HG02571 (cell line): Measurements from ENCODE around the gene FBXL17.

ENCODE experiments used
- ATAC-seq: cut with Tn5 transposase; IDR thresholded peaks from one replicate; pipeline ENCODE4 v1.9.1; 2021; ENCODE audit warnings: mild to moderate bottlenecking, moderate library complexity; ENCODE audit not compliant: unreplicated experiment

Gene FBXL17

GRCh38 chr5:108102463-108102862 is 279.4 kb downstream of the FBXL17 start:
- ATAC-seq, result no peak

- ATAC-seq, result no peak
Observed at GRCh38 chr5:108101821-108102220, 280.1 kb downstream of the FBXL17 start.

- ATAC-seq, result no peak
Observed at GRCh38 chr5:108101130-108101529, 280.8 kb downstream of the FBXL17 start.

GRCh38 chr5:108094800-108095199 is 287.1 kb downstream of the FBXL17 start:
- ATAC-seq, result no peak

GRCh38 chr5:108093186-108093585 is 288.7 kb downstream of the FBXL17 start:
- ATAC-seq, result no peak

- ATAC-seq, result no peak
Observed at GRCh38 chr5:108090946-108091345, 291.0 kb downstream of the FBXL17 start.

- ATAC-seq, result no peak
Observed at GRCh38 chr5:108084105-108084504, 297.8 kb downstream of the FBXL17 start.

GRCh38 chr5:108083232-108083631 is 298.7 kb downstream of the FBXL17 start:
- ATAC-seq, result no peak

GRCh38 chr5:108081707-108082106 is 300.2 kb downstream of the FBXL17 start:
- ATAC-seq, result no peak

GRCh38 chr5:108079753-108080152 is 302.1 kb downstream of the FBXL17 start:
- no peak for ATAC-seq

GRCh38 chr5:108078882-108079281 is 303.0 kb downstream of the FBXL17 start:
- no peak for ATAC-seq

GRCh38 chr5:108078345-108078744 is 303.6 kb downstream of the FBXL17 start:
- ATAC-seq, result no peak

- ATAC-seq, result no peak
Observed at GRCh38 chr5:108074626-108075025, 307.3 kb downstream of the FBXL17 start.

- no peak for ATAC-seq
Observed at GRCh38 chr5:108064302-108064701, 317.6 kb downstream of the FBXL17 start.

GRCh38 chr5:108061941-108062340 is 320.0 kb downstream of the FBXL17 start:
- ATAC-seq, result no peak

GRCh38 chr5:108060340-108060739 is 321.6 kb downstream of the FBXL17 start:
- no peak for ATAC-seq

- no peak for ATAC-seq
Observed at GRCh38 chr5:108059334-108059733, 322.6 kb downstream of the FBXL17 start.

- no peak for ATAC-seq
Observed at GRCh38 chr5:108054349-108054748, 327.5 kb downstream of the FBXL17 start.

- no peak for ATAC-seq
Observed at GRCh38 chr5:108046955-108047670, 334.8 kb downstream of the FBXL17 start.

- no peak for ATAC-seq
Observed at GRCh38 chr5:108036482-108036881, 345.4 kb downstream of the FBXL17 start.

GRCh38 chr5:108028883-108029282 is 353.0 kb downstream of the FBXL17 start:
- no peak for ATAC-seq

GRCh38 chr5:108028412-108028811 is 353.5 kb downstream of the FBXL17 start:
- no peak for ATAC-seq

GRCh38 chr5:108025957-108026356 is 355.9 kb downstream of the FBXL17 start:
- ATAC-seq, result no peak
